Glutamatergic neuron (in vitro differentiated cells): Measurements from ENCODE around the gene SLC30A2. TPM values are rescaled to one million over a fixed set of nuclear protein-coding genes. Genes with fewer than 3 reads are reported as not detected.

ENCODE experiments used
- DNase-seq: peaks from one replicate; pipeline ENCODE4 v3.0.0; 2022
- H3K27ac Mint-ChIP-seq: one replicate; pipeline ENCODE4 v1.8.0; 2020; ENCODE audit warnings: mild to moderate bottlenecking, mixed read lengths, inconsistent platforms; ENCODE audit not compliant: unreplicated experiment
- H3K27me3 Mint-ChIP-seq: one replicate; pipeline ENCODE4 v1.8.0; 2020; ENCODE audit warnings: mild to moderate bottlenecking, moderate library complexity, mixed read lengths, inconsistent platforms; ENCODE audit not compliant: unreplicated experiment
- H3K36me3 Mint-ChIP-seq: one replicate; pipeline ENCODE4 v1.8.0; 2020; ENCODE audit warnings: mild to moderate bottlenecking, mixed read lengths, inconsistent platforms; ENCODE audit not compliant: unreplicated experiment
- H3K4me1 Mint-ChIP-seq: one replicate; pipeline ENCODE4 v1.8.0; 2020; ENCODE audit warnings: mild to moderate bottlenecking, low read depth, mixed read lengths, inconsistent platforms; ENCODE audit not compliant: unreplicated experiment
- H3K4me3 Mint-ChIP-seq: one replicate; pipeline ENCODE4 v1.8.0; 2020; ENCODE audit warnings: mild to moderate bottlenecking, mixed read lengths, inconsistent platforms; ENCODE audit not compliant: unreplicated experiment
- H3K9me3 Mint-ChIP-seq: one replicate; pipeline ENCODE4 v1.8.0; 2020; ENCODE audit warnings: mild to moderate bottlenecking, moderate library complexity, mixed read lengths, inconsistent platforms; ENCODE audit not compliant: unreplicated experiment
- CTCF ChIP-seq: fragments of 200-600 bp; sonication (generic); IDR thresholded peaks from one replicate; pipeline ENCODE4 v1.5.0; 2021; ENCODE audit not compliant: partially characterized antibody, unreplicated experiment
- total RNA-seq: library from RNA; stranded (reverse); fragmentation: NEBNext Ultra II Directional; extraction: Animal tissue kit (Norgen Biotek cat#: 25700); gene quantifications from one replicate; pipeline ENCODE4 v1.2.1, GENCODE V29; 2021; ENCODE audit not compliant: unreplicated experiment

SLC30A2 gene
- total RNA-seq, 1 donor from 2014 or later = not detected

GRCh38 chr1:26066160-26066559 lies 20.2 kb upstream of the SLC30A2 start:
- no peak for DNase-seq
- no peak overlapping the region for H3K4me3 Mint-ChIP-seq
- peaks cover 7% of the 10 kb centered on the region for H3K27me3 Mint-ChIP-seq
- peaks cover 3% of the 10 kb centered on the region for H3K9me3 Mint-ChIP-seq
- no peak overlapping the region for H3K27ac Mint-ChIP-seq
- no peak for TF ChIP-seq CTCF
- H3K36me3 Mint-ChIP-seq = no peaks in the 10 kb centered on the region
- peaks cover 2% of the 10 kb centered on the region for H3K4me1 Mint-ChIP-seq

- Mint-ChIP-seq H3K9me3 (peaks cover 3% of the 10 kb centered on the region), H3K36me3 (no peaks in the 10 kb centered on the region), H3K4me1 (peaks cover 2% of the 10 kb centered on the region), H3K4me3 (no peak overlapping the region), H3K27ac (no peak overlapping the region), H3K27me3 (peaks cover 7% of the 10 kb centered on the region)
- no peak for DNase-seq
- TF ChIP-seq CTCF = no peak
Observed at GRCh38 chr1:26064553-26064952, 18.6 kb upstream of the SLC30A2 start.

GRCh38 chr1:26060832-26061574 lies 15.1 kb upstream of the SLC30A2 start:
- Mint-ChIP-seq H3K27me3 (peaks cover 4% of the 10 kb centered on the region), H3K36me3 (no peaks in the 10 kb centered on the region), H3K27ac (no peak overlapping the region), H3K4me3 (no peak overlapping the region), H3K4me1 (no peaks in the 10 kb centered on the region), H3K9me3 (peaks cover 2% of the 10 kb centered on the region)
- no peak for TF ChIP-seq CTCF
- DNase-seq = no peak

- peaks cover 4% of the 10 kb centered on the region for H3K27me3 Mint-ChIP-seq
- peaks cover 2% of the 10 kb centered on the region for H3K9me3 Mint-ChIP-seq
- no peak for DNase-seq
- TF ChIP-seq CTCF = no peak
- H3K27ac Mint-ChIP-seq = no peak overlapping the region
- no peaks in the 10 kb centered on the region for H3K36me3 Mint-ChIP-seq
- H3K4me3 Mint-ChIP-seq = no peak overlapping the region
- no peaks in the 10 kb centered on the region for H3K4me1 Mint-ChIP-seq
Observed at GRCh38 chr1:26059906-26060305, 14.0 kb upstream of the SLC30A2 start.

GRCh38 chr1:26058052-26058595 lies 12.2 kb upstream of the SLC30A2 start:
- TF ChIP-seq CTCF = no peak
- no peaks in the 10 kb centered on the region for H3K9me3 Mint-ChIP-seq
- H3K4me1 Mint-ChIP-seq = no peaks in the 10 kb centered on the region
- H3K27me3 Mint-ChIP-seq = peaks cover 3% of the 10 kb centered on the region
- H3K27ac Mint-ChIP-seq = no peak overlapping the region
- H3K4me3 Mint-ChIP-seq = no peak overlapping the region
- DNase-seq = no peak
- no peaks in the 10 kb centered on the region for H3K36me3 Mint-ChIP-seq
